SK-N-SH (cell line): ENCODE results near the gene VEGFA.

Source experiments
- CTCF ChIP-seq: fragments of 200-600 bp; sonication (generic); IDR thresholded peaks from 2 replicates; pipeline ENCODE4 v1.6.1; 2017; ENCODE audit warnings: antibody characterized with exemption, mild to moderate bottlenecking, moderate library complexity
- RAD21 ChIP-seq: IDR thresholded peaks from 2 replicates; pipeline ENCODE4 v1.6.1; 2012; ENCODE audit warnings: mild to moderate bottlenecking, low read length

DNA sequence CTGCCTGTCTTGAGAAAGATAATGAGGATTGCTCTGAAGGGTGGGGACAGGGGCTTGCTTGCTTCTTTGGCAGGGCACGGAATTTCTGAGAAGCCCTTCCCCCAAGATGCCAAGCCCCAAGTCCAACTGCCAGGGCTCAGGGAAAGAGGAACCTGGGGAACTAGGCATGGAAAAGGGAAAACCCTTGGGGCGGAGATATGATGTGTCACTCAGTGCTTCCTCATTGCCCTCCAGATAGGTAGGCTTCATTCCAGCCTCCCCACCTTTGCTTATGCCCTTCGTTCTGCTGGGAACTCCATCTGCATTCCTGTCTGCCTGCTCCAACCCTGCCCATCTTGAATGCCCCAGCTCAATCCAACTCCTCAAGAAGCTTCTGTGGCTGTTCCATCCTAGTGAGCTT, 61.2 kb downstream of the VEGFA start:
- TF ChIP-seq CTCF, result no peak
- TF ChIP-seq RAD21, result no peak
